Stimulated activated CD4-positive, alpha-beta T cell treated with anti-CD3 and anti-CD28 coated beads, Interleukin-1b, Interleukin-23, amount 100 ng/mL, for 48 hours (primary cell): ENCODE data around the gene UGT1A9.

Source experiments
- DNase-seq: peaks from one replicate; pipeline ENCODE4 v3.0.0-alpha.2; 2020

UGT1A9 gene

GRCh38 chr2:233819884-233820773, 148.4 kb downstream of the UGT1A9 start:
- DNase-seq = no peak

GRCh38 chr2:233820774-233821105, 149.0 kb downstream of the UGT1A9 start:
- DNase-seq = no peak

- no peak for DNase-seq
These were observed 149.5 kb downstream of the UGT1A9 start for GRCh38 chr2:233821196-233821595.

GRCh38 chr2:233821709-233822100, 150.0 kb downstream of the UGT1A9 start:
- no peak for DNase-seq

GRCh38 chr2:233822101-233822771, 150.5 kb downstream of the UGT1A9 start:
- DNase-seq = no peak
